ENCODE data around the gene UCP2.

Gene UCP2

GRCh38 chr11:73969091-73969490 lies 13.6 kb downstream of the UCP2 start:
- DNase-seq, result no peak

- DNase-seq, result no peak
Measured at GRCh38 chr11:73968356-73968966, 14.2 kb downstream of the UCP2 start.

GRCh38 chr11:73965764-73966121 lies 16.9 kb downstream of the UCP2 start:
- no peak for DNase-seq

GRCh38 chr11:73965076-73965763 lies 17.4 kb downstream of the UCP2 start:
- DNase-seq, result no peak

GRCh38 chr11:73963861-73964260 lies 18.8 kb downstream of the UCP2 start:
- DNase-seq, result no peak

GRCh38 chr11:73962101-73962705 lies 20.4 kb downstream of the UCP2 start:
- DNase-seq, result no peak

GRCh38 chr11:73961321-73961720 lies 21.3 kb downstream of the UCP2 start:
- DNase-seq, result no peak

- DNase-seq, result no peak
Measured at GRCh38 chr11:73958521-73959141, 24.0 kb downstream of the UCP2 start.

GRCh38 chr11:73957654-73958361 lies 24.8 kb downstream of the UCP2 start:
- no peak for DNase-seq

GRCh38 chr11:73956876-73957653 lies 25.6 kb downstream of the UCP2 start:
- no peak for DNase-seq

GRCh38 chr11:73951797-73952196 lies 30.8 kb downstream of the UCP2 start:
- DNase-seq, result no peak

- DNase-seq, result no peak
Measured at GRCh38 chr11:73950869-73951710, 31.6 kb downstream of the UCP2 start, which contains the start of gene DNAJB13. DNAJB13 (plus strand) TSS chr11:73951026; CDS start chr11:73951070, 44 bp downstream.

- DNase-seq, result no peak
Measured at GRCh38 chr11:73949912-73950311, 32.7 kb downstream of the UCP2 start.

GRCh38 chr11:73949246-73949645 lies 33.4 kb downstream of the UCP2 start:
- no peak for DNase-seq

GRCh38 chr11:73946798-73947458 lies 35.7 kb downstream of the UCP2 start:
- no peak for DNase-seq

- no peak for DNase-seq
Measured at GRCh38 chr11:73945396-73945795, 37.2 kb downstream of the UCP2 start.

GRCh38 chr11:73944901-73945300 lies 37.7 kb downstream of the UCP2 start:
- no peak for DNase-seq

GRCh38 chr11:73944085-73944484 lies 38.6 kb downstream of the UCP2 start:
- DNase-seq, result no peak

- no peak for DNase-seq
Measured at GRCh38 chr11:73942010-73942409, 40.6 kb downstream of the UCP2 start.

GRCh38 chr11:73940801-73941570 lies 41.7 kb downstream of the UCP2 start:
- no peak for DNase-seq
